Activated T-cell treated with anti-CD3 and anti-CD28 coated beads for 24 hours (primary cell): Measurements from ENCODE around the gene NOTUM.

ENCODE experiments used
- DNase-seq: peaks from one replicate; pipeline ENCODE4 v3.0.0-alpha.2; 2020; ENCODE audit warnings: low read depth

NOTUM gene

GRCh38 chr17:81977211-81977808 lies 16.3 kb upstream of the NOTUM start, which contains the start of gene ASPSCR1:
ASPSCR1 (plus strand) TSS chr17:81977629; CDS start chr17:81977647, 18 bp downstream.
- DNase-seq = peak; percentile 80

GRCh38 chr17:81976332-81977210 lies 15.6 kb upstream of the NOTUM start:
- DNase-seq = peak; percentile 24

- DNase-seq = no peak
Observed at GRCh38 chr17:81973432-81973831, 12.4 kb upstream of the NOTUM start.

- DNase-seq = no peak
Observed at GRCh38 chr17:81968850-81969812, 8.1 kb upstream of the NOTUM start.

- DNase-seq = no peak
Observed at GRCh38 chr17:81968396-81968745, 7.4 kb upstream of the NOTUM start.

GRCh38 chr17:81967533-81968395 lies 6.8 kb upstream of the NOTUM start:
- peak; percentile 81 for DNase-seq

- no peak for DNase-seq
Observed at GRCh38 chr17:81967244-81967532, 6.2 kb upstream of the NOTUM start.

- no peak for DNase-seq
Observed at GRCh38 chr17:81966343-81967243, 5.6 kb upstream of the NOTUM start.

- DNase-seq = no peak
Observed at GRCh38 chr17:81964081-81964849, 3.3 kb upstream of the NOTUM start.

- DNase-seq = no peak
Observed at GRCh38 chr17:81962499-81963441, 1.8 kb upstream of the NOTUM start.

- no peak for DNase-seq
Observed at GRCh38 chr17:81961521-81962498, 823 bp upstream of the NOTUM start.

GRCh38 chr17:81960130-81960958 lies 643 bp downstream of the NOTUM start:
- no peak for DNase-seq

- DNase-seq = peak; percentile 68
Observed at GRCh38 chr17:81959362-81960129, 1.4 kb downstream of the NOTUM start.

- no peak for DNase-seq
Observed at GRCh38 chr17:81958633-81959342, 2.2 kb downstream of the NOTUM start.
